ENCODE data around the gene UPK1A. TPM values are rescaled to one million over a fixed set of nuclear protein-coding genes. Genes with fewer than 3 reads are reported as not detected.

Gene UPK1A
- total RNA-seq, 2 donors from 2014 or later = 0.37 to 0.46 TPM

- Mint-ChIP-seq H3K36me3 (ENCODE audit: low read depth) (peaks cover 25% of the 10 kb centered on the region), H3K27me3 (ENCODE audit: insufficient read depth) (no peaks in the 10 kb centered on the region), H3K4me1 (no peaks in the 10 kb centered on the region), H3K4me3 (no peak overlapping the region), H3K27ac (no peak overlapping the region), H3K9me3 (no peaks in the 10 kb centered on the region)
- no peak for TF ChIP-seq CTCF (conservative IDR thresholded peaks at IDR 0.05)
- WGBS, 2 experiments (ENCODE audit: insufficient coverage in 1 of 2, insufficient read length in 1 of 2) = 90 to 92% methylated on average over 9 to 17 of the region's 17 CpGs
- Histone ChIP-seq H3K27me3 (ENCODE audit: control insufficient read depth, insufficient read depth, low read length, poor library complexity, severe bottlenecking) (no peaks in the 10 kb centered on the region), H3K27ac (ENCODE audit: low read depth, low read length) (no peak overlapping the region), H3K36me3 (ENCODE audit: control insufficient read depth, insufficient read depth, low read length) (peaks cover 18% of the 10 kb centered on the region), H3K4me1 (ENCODE audit: control insufficient read depth, insufficient read depth, low read length) (no peaks in the 10 kb centered on the region), H3K9ac (ENCODE audit: extremely low read depth, low read length, poor library complexity, severe bottlenecking) (no peak overlapping the region), H3K9me3 (ENCODE audit: control insufficient read depth, low read length) (no peaks in the 10 kb centered on the region), H3K4me3 (ENCODE audit: low read length) (no peak overlapping the region)
- no peak for DNase-seq
Observed at GRCh38 chr19:35620001-35620400, 46.3 kb upstream of the UPK1A start.

GRCh38 chr19:35621708-35622107 is 44.6 kb upstream of the UPK1A start:
- 93 to 96% methylated on average over 7 to 9 of the region's 9 CpGs for WGBS, 2 experiments (ENCODE audit: insufficient coverage in 1 of 2, insufficient read length in 1 of 2)
- Histone ChIP-seq H3K9me3 (ENCODE audit: control insufficient read depth, low read length) (no peaks in the 10 kb centered on the region), H3K4me1 (ENCODE audit: control insufficient read depth, insufficient read depth, low read length) (no peaks in the 10 kb centered on the region), H3K27ac (ENCODE audit: low read depth, low read length) (no peak overlapping the region), H3K4me3 (ENCODE audit: low read length) (no peak overlapping the region), H3K27me3 (ENCODE audit: control insufficient read depth, insufficient read depth, low read length, poor library complexity, severe bottlenecking) (no peaks in the 10 kb centered on the region), H3K36me3 (ENCODE audit: control insufficient read depth, insufficient read depth, low read length) (peaks cover 8% of the 10 kb centered on the region), H3K9ac (ENCODE audit: extremely low read depth, low read length, poor library complexity, severe bottlenecking) (no peak overlapping the region)
- Mint-ChIP-seq H3K27me3 (ENCODE audit: insufficient read depth) (no peaks in the 10 kb centered on the region), H3K27ac (no peak overlapping the region), H3K9me3 (no peaks in the 10 kb centered on the region), H3K36me3 (ENCODE audit: low read depth) (peaks cover 20% of the 10 kb centered on the region), H3K4me3 (no peak overlapping the region), H3K4me1 (no peaks in the 10 kb centered on the region)
- no peak for TF ChIP-seq CTCF (conservative IDR thresholded peaks at IDR 0.05)
- no peak for DNase-seq

- no peak overlapping the region for H3K9ac ChIP-seq (ENCODE audit: extremely low read depth, low read length, poor library complexity, severe bottlenecking)
- no peaks in the 10 kb centered on the region for H3K27me3 Mint-ChIP-seq (ENCODE audit: insufficient read depth)
- WGBS, 2 experiments (ENCODE audit: insufficient coverage in 1 of 2, insufficient read length in 1 of 2) = 87 to 95% methylated on average over 5 to 13 of the region's 13 CpGs
- no peak overlapping the region for H3K27ac Mint-ChIP-seq
- H3K9me3 Mint-ChIP-seq = no peaks in the 10 kb centered on the region
- H3K27me3 ChIP-seq (ENCODE audit: control insufficient read depth, insufficient read depth, low read length, poor library complexity, severe bottlenecking) = no peaks in the 10 kb centered on the region
- peaks cover 7% of the 10 kb centered on the region for H3K36me3 ChIP-seq (ENCODE audit: control insufficient read depth, insufficient read depth, low read length)
- H3K4me3 ChIP-seq (ENCODE audit: low read length) = no peak overlapping the region
- TF ChIP-seq CTCF (conservative IDR thresholded peaks at IDR 0.05) = no peak
- peaks cover 20% of the 10 kb centered on the region for H3K36me3 Mint-ChIP-seq (ENCODE audit: low read depth)
- H3K4me1 Mint-ChIP-seq = no peaks in the 10 kb centered on the region
- no peak overlapping the region for H3K27ac ChIP-seq (ENCODE audit: low read depth, low read length)
- H3K9me3 ChIP-seq (ENCODE audit: control insufficient read depth, low read length) = no peaks in the 10 kb centered on the region
- no peak overlapping the region for H3K4me3 Mint-ChIP-seq
- H3K4me1 ChIP-seq (ENCODE audit: control insufficient read depth, insufficient read depth, low read length) = no peaks in the 10 kb centered on the region
- no peak for DNase-seq
Observed at GRCh38 chr19:35622750-35623149, 43.6 kb upstream of the UPK1A start.

Measured in endodermal cell (in vitro differentiated cells).